ENCODE results near the gene ZNF839. TPM values are rescaled to one million over a fixed set of nuclear protein-coding genes. Genes with fewer than 3 reads are reported as not detected.

ZNF839 gene
- total and polyA plus RNA-seq, 12 donors: 7.4 to 28.2 (median 14.5) TPM

GRCh38 chr14:102314242-102315011 is 5.1 kb upstream of the ZNF839 start:
- Histone ChIP-seq H3K36me3 (replicated peaks in 1 of 2) (no peaks in the 10 kb centered on the region), H3K4me3 (peak overlapping the region in 3 of 4 donors; percentile 8 to 52 (median 25)), H3K9me3 (replicated peaks in 1 of 3) (no peaks in the 10 kb centered on the region), H3K27me3 (no peaks in the 10 kb centered on the region), H3K27ac (peak overlapping the region in 3 of 5 donors; percentile 15 to 56 (median 34)), H3K4me1 (replicated peaks in 1 of 2) (peaks cover 0 to 36% of the 10 kb centered on the region in 2 donors)
- TF ChIP-seq CTCF (IDR thresholded peaks at IDR 0.05) (peak; percentile 75 to 96 (median 92)), POLR2A (IDR thresholded peaks at IDR 0.05) (no peak)
- DNase-seq: peak; percentile 81 to 93 (median 89)
- intact Hi-C loops (cut with DNase I): loop anchor here (2.0 to 5.0 kb wide), 2 partner anchors 80 to 82 kb away; no protein-coding TSS in a partner anchor
- 7 to 11% (median 7%) methylated on average over 37 to 52 of the region's 52 CpGs for WGBS, 4 donors

- no peaks in the 10 kb centered on the region for H3K9me3 ChIP-seq (replicated peaks in 1 of 3)
- H3K4me3 ChIP-seq: no peak overlapping the region
- no peak for TF ChIP-seq POLR2A (IDR thresholded peaks at IDR 0.05)
- no peak for TF ChIP-seq CTCF (IDR thresholded peaks at IDR 0.05)
- intact Hi-C loops (cut with DNase I): loop anchor here in 1 of 2 donors (2.0 kb wide), 1 partner anchor 80 kb away; no protein-coding TSS in a partner anchor
- H3K27ac ChIP-seq: no peak overlapping the region
- no peaks in the 10 kb centered on the region for H3K27me3 ChIP-seq
- WGBS, 4 donors: 78 to 92% (median 85%) methylated on average over 6 of the region's 6 CpGs
- no peak for DNase-seq
- H3K4me1 ChIP-seq (replicated peaks in 1 of 2): peaks cover 0 to 36% of the 10 kb centered on the region in 2 donors
- no peaks in the 10 kb centered on the region for H3K36me3 ChIP-seq (replicated peaks in 1 of 2)
These were observed 4.4 kb upstream of the ZNF839 start for GRCh38 chr14:102315121-102315520.

- WGBS, 4 donors: 2 to 6% (median 3%) methylated on average over 10 of the region's 10 CpGs
- Histone ChIP-seq H3K4me3 (peak overlapping the region in 3 of 4 donors; percentile 13 to 52 (median 17)), H3K36me3 (replicated peaks in 1 of 2) (no peaks in the 10 kb centered on the region), H3K9me3 (replicated peaks in 1 of 3) (no peaks in the 10 kb centered on the region), H3K27ac (peak overlapping the region in 4 of 5 donors; percentile 48 to 82 (median 76)), H3K4me1 (replicated peaks in 1 of 2) (peaks cover 6 to 48% of the 10 kb centered on the region in 2 donors), H3K27me3 (no peaks in the 10 kb centered on the region)
- DNase-seq: peak in 6 of 7 donors; percentile 61 to 79 (median 72)
- intact Hi-C loops (cut with DNase I): no loop called here
- no peak for TF ChIP-seq CTCF (IDR thresholded peaks at IDR 0.05)
- TF ChIP-seq POLR2A (IDR thresholded peaks at IDR 0.05): no peak
These were observed 3.2 kb upstream of the ZNF839 start for GRCh38 chr14:102316338-102316742.

GRCh38 chr14:102316743-102317563 is 2.6 kb upstream of the ZNF839 start:
- Histone ChIP-seq H3K27me3 (no peaks in the 10 kb centered on the region), H3K9me3 (replicated peaks in 1 of 3) (no peaks in the 10 kb centered on the region), H3K36me3 (replicated peaks in 1 of 2) (no peaks in the 10 kb centered on the region), H3K4me1 (replicated peaks in 1 of 2) (peaks cover 6 to 49% of the 10 kb centered on the region in 2 donors), H3K27ac (peak overlapping the region; percentile 65 to 85 (median 79)), H3K4me3 (peak overlapping the region in 3 of 4 donors; percentile 23 to 52 (median 34))
- intact Hi-C loops (cut with DNase I): no loop called here
- peak; percentile 89 to 98 (median 94) for DNase-seq
- TF ChIP-seq CTCF (IDR thresholded peaks at IDR 0.05) (peak; percentile 63 to 94 (median 88)), POLR2A (IDR thresholded peaks at IDR 0.05) (peak in 1 of 2 donors; percentile 34)
- WGBS, 4 donors: 1 to 6% (median 1%) methylated on average over 22 to 54 of the region's 54 CpGs

Measured in adrenal gland (tissue), 12 donors.